ENCODE measurements around the gene TMEM165.
"Not testable (repeated sequence)": the region's sequence is repeated elsewhere in the genome, so short reads cannot be mapped to it uniquely, and the experiment has no call there.

The TMEM165 gene, protein sequence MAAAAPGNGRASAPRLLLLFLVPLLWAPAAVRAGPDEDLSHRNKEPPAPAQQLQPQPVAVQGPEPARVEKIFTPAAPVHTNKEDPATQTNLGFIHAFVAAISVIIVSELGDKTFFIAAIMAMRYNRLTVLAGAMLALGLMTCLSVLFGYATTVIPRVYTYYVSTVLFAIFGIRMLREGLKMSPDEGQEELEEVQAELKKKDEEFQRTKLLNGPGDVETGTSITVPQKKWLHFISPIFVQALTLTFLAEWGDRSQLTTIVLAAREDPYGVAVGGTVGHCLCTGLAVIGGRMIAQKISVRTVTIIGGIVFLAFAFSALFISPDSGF

DNA sequence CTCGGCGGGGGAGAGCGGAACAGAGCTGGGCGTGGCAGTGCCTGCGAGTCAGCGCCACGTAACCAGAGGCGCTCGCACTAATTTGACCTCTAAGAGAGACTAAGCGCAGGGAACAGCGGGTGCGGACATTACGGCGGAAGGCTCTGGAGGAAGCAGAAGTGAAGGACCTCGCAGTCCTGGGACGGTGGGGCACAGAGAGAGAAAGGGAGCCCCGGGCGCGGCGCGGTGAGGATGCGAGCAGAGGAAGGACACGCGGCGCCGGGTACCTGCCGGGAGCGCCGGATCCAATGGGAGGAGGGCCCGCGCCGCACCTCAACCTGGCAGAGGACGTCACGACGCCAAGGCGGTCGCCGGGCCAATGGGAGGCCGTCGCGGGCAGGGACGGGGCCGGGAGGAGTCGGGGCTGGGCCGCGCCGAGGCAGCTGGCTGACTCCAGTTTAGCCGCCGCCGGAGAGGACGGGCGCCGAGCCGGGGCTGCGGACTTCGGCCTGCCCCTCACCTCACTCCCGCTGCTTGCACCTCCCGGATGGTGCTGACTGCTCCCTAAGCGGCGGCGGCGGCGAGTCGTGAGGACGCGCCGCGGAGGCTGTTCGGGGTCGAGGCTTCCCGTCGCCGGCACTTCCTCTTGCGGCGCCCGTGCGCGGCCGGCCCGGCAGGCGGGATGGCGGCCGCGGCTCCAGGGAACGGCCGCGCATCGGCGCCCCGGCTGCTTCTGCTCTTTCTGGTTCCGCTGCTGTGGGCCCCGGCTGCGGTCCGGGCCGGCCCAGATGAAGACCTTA lies at the start of gene TMEM165:
Gene TMEM165 (plus strand): TSS at position 429 of the 779 bp plus-strand sequence. CDS start 233 bp downstream, at position 662.
- DNase-seq (ENCODE audit: low read depth): peak; percentile 62

- no peak for DNase-seq (ENCODE audit: low read depth)
Observed at GRCh38 chr4:55345980-55346850, 49.5 kb upstream of the TMEM165 start, which contains the start of gene SRD5A3. Gene SRD5A3 (plus strand): TSS chr4:55346242. CDS start chr4:55346337, 95 bp downstream.

GRCh38 chr4:55346851-55347255 lies 48.9 kb upstream of the TMEM165 start:
- no peak for DNase-seq (ENCODE audit: low read depth)

GRCh38 chr4:55347610-55348228 lies 48.0 kb upstream of the TMEM165 start:
- DNase-seq (ENCODE audit: low read depth): no peak

DNA sequence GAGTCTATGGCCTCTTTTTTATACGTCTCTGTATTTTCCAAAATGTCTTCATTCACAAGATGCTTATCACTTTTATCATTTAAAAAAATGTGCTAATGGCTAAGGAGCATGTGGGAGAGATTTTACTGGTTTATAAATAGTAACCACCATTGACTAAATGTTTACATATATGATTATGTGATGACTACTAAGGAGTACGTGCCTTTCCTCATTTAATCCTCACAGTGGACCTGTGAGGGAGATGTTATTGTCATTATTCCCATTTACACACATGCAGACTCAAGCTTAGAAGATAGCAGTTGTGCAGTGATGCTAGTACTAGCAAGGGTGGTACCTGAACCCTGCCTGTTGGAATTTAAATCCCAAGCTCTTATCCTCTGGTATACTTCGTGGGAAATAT lies 47.3 kb upstream of the TMEM165 start:
- DNase-seq (ENCODE audit: low read depth): peak; percentile 59

GRCh38 chr4:55350870-55351269 lies 44.9 kb upstream of the TMEM165 start:
- not testable (repeated sequence) for DNase-seq (ENCODE audit: low read depth)

- no peak for DNase-seq (ENCODE audit: low read depth)
Observed at GRCh38 chr4:55351824-55352223, 43.9 kb upstream of the TMEM165 start.

GRCh38 chr4:55352726-55353125 lies 43.0 kb upstream of the TMEM165 start:
- no peak for DNase-seq (ENCODE audit: low read depth)

GRCh38 chr4:55353228-55353747 lies 42.5 kb upstream of the TMEM165 start:
- DNase-seq (ENCODE audit: low read depth): not testable (repeated sequence)

DNA sequence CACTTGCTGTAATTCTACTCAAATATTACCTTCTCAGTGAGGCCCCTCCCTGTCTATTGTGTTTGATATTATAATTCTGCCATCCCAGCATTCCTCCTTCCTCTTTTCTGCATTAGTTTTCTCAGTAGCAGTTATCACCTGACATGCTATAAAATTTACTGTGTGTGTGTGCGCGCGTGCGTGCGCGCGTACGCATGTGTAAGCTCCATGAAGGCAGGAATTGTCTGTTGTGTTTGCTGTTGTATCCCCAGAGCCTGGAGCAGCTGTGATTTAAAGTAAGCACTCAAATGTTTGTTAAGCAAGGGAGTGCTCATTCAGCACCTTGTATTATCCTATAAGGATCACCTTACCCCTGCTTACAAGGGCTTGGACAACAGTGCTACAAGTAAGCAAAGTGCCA lies 41.1 kb upstream of the TMEM165 start:
- no peak for DNase-seq (ENCODE audit: low read depth)

DNA sequence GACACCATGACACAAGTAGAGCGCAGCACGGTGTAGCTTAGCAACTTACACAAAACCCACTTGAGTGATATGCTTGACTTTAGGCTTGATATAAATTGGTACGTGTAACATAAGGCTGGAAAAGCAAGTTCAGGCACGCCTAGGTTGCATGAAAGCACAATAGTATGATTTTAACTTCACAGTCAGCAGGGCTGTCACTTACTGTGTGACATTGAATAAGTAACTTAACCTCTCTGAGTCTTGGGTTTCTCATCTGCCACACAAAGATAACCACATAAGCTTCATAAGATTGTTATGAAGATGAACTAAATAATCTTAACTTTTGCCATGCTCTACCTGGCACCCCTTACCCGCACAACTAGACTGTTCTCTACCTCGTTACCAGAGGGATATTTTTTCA lies 40.2 kb upstream of the TMEM165 start:
- DNase-seq (ENCODE audit: low read depth): no peak

- no peak for DNase-seq (ENCODE audit: low read depth)
Observed at GRCh38 chr4:55356991-55357461, 38.7 kb upstream of the TMEM165 start.

DNA sequence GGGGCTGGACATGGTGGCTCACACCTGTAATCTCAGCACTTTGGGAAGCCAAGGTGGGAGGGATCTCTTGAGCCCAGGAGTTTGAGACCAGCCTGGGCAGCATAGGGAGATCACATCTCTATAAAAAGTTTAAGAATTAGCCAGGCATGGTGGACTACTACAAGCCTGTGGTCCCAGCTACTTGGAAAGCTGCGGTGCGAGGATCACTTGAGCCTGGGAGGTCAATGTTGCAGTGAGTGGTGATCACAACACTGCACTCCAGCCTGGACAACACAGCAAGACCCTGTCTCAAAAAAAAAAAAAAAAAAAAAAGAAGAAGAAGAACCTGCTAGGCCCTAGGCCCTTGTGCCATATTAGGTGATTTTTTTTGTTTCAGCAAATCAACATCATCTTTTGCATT lies 37.5 kb upstream of the TMEM165 start:
- no peak for DNase-seq (ENCODE audit: low read depth)

DNA sequence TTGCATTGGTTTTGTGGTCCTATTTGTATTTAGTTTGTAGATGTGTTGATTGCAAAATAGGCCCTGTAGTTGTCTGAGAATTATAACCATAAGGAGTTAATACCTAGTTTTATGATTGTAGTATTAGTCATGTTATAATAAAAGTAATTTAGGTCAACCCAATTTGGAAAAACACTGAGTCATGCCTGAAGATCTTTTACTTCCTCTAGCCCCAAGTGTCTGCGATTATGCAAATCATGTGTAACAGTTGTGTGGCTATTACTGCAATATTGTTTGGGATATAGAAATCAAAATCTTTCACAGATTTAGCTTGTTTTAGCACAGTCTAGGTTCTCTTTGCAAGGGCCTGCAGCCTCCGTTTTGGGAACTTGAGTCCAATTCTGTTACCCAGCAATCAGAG lies 37.1 kb upstream of the TMEM165 start:
- DNase-seq (ENCODE audit: low read depth): peak; percentile 74

GRCh38 chr4:55359397-55359916 lies 36.3 kb upstream of the TMEM165 start:
- no peak for DNase-seq (ENCODE audit: low read depth)

- DNase-seq (ENCODE audit: low read depth): not testable (repeated sequence)
Observed at GRCh38 chr4:55362938-55363337, 32.8 kb upstream of the TMEM165 start.

- DNase-seq (ENCODE audit: low read depth): no peak
Observed at GRCh38 chr4:55363691-55364351, 31.9 kb upstream of the TMEM165 start.

- no peak for DNase-seq (ENCODE audit: low read depth)
Observed at GRCh38 chr4:55364691-55365344, 30.9 kb upstream of the TMEM165 start.

- DNase-seq (ENCODE audit: low read depth): no peak
Observed at GRCh38 chr4:55365345-55365728, 30.4 kb upstream of the TMEM165 start.

DNA sequence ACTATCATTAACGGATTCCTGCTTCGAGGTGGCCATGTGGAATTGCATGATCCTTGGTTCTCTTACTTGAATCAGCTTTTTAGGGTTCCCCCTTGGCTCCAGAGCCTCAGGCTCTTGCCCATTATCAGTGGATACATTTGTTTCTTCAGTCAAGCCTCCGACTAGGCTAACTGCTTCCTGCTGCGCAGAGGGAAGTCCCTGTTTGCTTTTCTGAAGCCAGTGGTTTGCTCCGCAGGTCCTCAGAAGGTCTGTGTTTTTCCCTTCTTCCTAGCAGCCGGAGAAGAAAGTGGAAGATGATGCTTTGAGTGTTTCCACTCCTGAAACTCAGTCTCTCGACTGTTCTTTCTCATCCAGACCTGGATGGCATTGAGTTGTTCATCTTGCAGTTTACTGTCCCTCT lies 29.1 kb upstream of the TMEM165 start:
- no peak for DNase-seq (ENCODE audit: low read depth)

Measured in HS-5 (cell line).